ENCODE results near the gene CALD1.

DNA sequence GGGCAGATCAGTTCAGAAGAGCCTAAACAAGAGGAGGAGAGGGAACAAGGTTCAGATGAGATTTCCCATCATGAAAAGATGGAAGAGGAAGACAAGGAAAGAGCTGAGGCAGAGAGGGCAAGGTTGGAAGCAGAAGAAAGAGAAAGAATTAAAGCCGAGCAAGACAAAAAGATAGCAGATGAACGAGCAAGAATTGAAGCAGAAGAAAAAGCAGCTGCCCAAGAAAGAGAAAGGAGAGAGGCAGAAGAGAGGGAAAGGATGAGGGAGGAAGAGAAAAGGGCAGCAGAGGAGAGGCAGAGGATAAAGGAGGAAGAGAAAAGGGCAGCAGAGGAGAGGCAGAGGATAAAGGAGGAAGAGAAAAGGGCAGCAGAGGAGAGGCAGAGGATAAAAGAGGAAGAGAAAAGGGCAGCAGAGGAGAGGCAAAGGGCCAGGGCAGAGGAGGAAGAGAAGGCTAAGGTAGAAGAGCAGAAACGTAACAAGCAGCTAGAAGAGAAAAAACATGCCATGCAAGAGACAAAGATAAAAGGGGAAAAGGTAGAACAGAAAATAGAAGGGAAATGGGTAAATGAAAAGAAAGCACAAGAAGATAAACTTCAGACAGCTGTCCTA, 154.1 kb downstream of the CALD1 start:
- TF ChIP-seq, protein P1, sequence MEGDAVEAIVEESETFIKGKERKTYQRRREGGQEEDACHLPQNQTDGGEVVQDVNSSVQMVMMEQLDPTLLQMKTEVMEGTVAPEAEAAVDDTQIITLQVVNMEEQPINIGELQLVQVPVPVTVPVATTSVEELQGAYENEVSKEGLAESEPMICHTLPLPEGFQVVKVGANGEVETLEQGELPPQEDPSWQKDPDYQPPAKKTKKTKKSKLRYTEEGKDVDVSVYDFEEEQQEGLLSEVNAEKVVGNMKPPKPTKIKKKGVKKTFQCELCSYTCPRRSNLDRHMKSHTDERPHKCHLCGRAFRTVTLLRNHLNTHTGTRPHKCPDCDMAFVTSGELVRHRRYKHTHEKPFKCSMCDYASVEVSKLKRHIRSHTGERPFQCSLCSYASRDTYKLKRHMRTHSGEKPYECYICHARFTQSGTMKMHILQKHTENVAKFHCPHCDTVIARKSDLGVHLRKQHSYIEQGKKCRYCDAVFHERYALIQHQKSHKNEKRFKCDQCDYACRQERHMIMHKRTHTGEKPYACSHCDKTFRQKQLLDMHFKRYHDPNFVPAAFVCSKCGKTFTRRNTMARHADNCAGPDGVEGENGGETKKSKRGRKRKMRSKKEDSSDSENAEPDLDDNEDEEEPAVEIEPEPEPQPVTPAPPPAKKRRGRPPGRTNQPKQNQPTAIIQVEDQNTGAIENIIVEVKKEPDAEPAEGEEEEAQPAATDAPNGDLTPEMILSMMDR (conservative IDR thresholded peaks at IDR 0.05; ENCODE audit: low read depth, low read length) = no peak
- TF ChIP-seq EZH2 (IDR thresholded peaks at IDR 0.05; ENCODE audit: borderline replicate concordance, low read depth, low read length, poor library complexity, severe bottlenecking) = no peak
